Mucosa of stomach (tissue), 1 donor: ENCODE results near the gene RANBP17.

Source experiments
- H3K27me3 ChIP-seq: one replicate; pipeline ENCODE4 v1.7.0; 2013; ENCODE audit warnings: mild to moderate bottlenecking, low read length; ENCODE audit not compliant: control insufficient read depth, insufficient read depth
- H3K36me3 ChIP-seq: one replicate; pipeline ENCODE4 v1.7.0; 2013; ENCODE audit warnings: low read length; ENCODE audit not compliant: control insufficient read depth, insufficient read depth
- H3K4me1 ChIP-seq: one replicate; pipeline ENCODE4 v1.7.0; 2013; ENCODE audit warnings: mild to moderate bottlenecking, low read length; ENCODE audit not compliant: control insufficient read depth, insufficient read depth
- H3K4me3 ChIP-seq: one replicate; pipeline ENCODE4 v1.7.0; 2013; ENCODE audit warnings: low read length
- H3K9ac ChIP-seq: one replicate; pipeline ENCODE4 v1.7.0; 2013; ENCODE audit warnings: mild to moderate bottlenecking, low read length, moderate library complexity
- H3K9me3 ChIP-seq: one replicate; pipeline ENCODE4 v1.7.0; 2013; ENCODE audit warnings: mild to moderate bottlenecking, low read length, moderate library complexity; ENCODE audit not compliant: control insufficient read depth
- donor health status: Pancreatic carcinoma.

The RANBP17 gene

DNA sequence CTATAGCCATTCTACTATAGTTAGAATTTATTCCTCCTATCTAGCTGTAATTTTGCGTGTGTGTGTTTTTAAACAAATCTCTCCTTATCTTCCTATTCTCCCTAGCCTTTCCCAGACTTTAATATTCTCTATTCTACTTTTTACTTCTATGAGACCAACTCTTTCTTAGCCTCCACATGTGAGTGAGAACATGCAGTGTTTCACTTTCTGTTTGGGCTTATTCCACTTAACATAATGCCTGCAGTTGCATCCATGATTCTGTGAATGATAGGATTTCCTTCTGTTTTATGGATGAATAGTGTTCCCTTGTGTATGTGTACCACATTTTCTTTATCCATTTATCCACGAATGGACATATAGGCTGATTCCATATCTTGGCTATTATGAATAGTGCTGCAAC lies 254.9 kb downstream of the RANBP17 start:
- Histone ChIP-seq H3K9me3 (no peaks in the 10 kb centered on the region), H3K4me1 (no peaks in the 10 kb centered on the region), H3K9ac (no peak overlapping the region), H3K36me3 (no peaks in the 10 kb centered on the region), H3K27me3 (no peaks in the 10 kb centered on the region), H3K4me3 (no peak overlapping the region)

DNA sequence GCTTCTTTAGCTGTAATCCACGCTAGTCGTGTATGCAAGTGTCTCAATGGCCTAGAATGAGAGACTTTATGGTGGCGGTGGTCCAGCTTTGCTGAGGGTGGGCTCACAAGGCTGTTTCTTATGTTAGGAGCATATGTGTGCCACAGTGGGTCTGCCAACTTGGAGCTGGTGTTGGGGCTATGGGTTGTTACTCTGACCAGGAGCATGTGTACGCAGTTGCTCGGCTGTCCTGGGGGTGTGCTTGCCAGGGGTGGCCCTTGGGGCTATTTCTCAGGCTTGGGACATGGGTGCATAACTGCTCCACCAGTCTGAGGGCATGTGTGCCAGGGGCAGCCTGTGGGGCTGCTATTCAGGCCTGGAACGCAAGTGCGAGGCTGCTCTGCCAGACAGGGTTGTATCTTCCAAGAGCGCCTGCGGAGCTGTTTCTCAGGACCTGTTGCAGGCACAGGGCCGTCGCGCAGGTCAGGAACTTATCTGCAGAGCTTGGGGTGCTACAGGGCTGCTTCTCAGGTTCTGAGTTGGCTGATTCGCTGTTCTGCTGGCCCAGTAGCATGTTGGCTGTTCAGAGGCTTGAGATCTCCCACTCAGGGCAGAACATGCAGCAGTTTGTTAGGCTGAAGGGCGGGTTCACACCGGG lies 259.3 kb downstream of the RANBP17 start:
- H3K4me3 ChIP-seq = no peak overlapping the region
- H3K27me3 ChIP-seq = no peaks in the 10 kb centered on the region
- H3K9me3 ChIP-seq = no peaks in the 10 kb centered on the region
- H3K9ac ChIP-seq = no peak overlapping the region
- no peaks in the 10 kb centered on the region for H3K4me1 ChIP-seq
- H3K36me3 ChIP-seq = no peaks in the 10 kb centered on the region

DNA sequence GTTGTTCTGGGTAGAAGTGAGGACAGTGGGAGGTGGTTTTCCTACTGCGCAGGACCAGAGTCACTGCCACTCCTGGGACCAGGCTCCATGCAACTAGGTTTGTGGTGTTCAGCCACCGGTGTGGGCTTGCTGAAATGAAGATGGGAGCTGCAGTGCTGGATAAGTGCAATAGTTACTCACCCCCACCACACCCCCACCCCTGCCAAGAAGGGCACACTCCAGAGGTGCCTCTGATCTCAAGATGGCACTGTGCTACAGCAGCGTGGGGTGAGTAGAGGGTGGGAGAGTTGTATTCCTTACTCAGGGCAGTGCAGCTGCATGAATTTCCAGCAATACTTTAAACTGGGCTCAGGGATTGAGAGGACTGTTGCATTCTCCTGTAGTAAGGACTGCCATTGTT lies 259.8 kb downstream of the RANBP17 start:
- no peaks in the 10 kb centered on the region for H3K4me1 ChIP-seq

DNA sequence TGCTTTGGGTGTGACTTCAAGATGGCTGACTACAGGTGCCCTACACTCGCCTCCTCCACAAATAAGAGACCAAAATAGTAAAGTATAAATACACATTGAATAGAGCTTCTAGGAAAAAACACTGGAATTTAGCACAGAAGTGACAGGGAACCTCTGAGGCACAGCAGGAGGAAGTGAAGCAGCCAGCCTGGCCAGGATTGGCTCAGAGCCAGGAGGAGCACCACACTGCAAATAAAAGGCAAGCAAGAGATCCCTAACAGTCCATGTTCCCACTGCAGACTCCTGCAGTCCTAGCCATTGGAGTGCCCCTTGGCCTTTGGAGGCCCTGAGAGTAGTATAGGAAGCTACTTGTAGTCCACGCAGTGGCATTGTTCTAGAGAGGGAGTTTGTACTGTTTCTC lies 260.6 kb downstream of the RANBP17 start:
- Histone ChIP-seq H3K27me3 (no peaks in the 10 kb centered on the region), H3K4me3 (no peak overlapping the region), H3K36me3 (no peaks in the 10 kb centered on the region)

More for the DNA sequence above, 259.8 kb downstream of the RANBP17 start:
- Histone ChIP-seq H3K9me3 (no peaks in the 10 kb centered on the region), H3K27me3 (no peaks in the 10 kb centered on the region), H3K36me3 (no peaks in the 10 kb centered on the region), H3K4me3 (no peak overlapping the region), H3K9ac (no peak overlapping the region)

GRCh38 chr5:171123417-171123816 lies 261.6 kb downstream of the RANBP17 start:
- no peaks in the 10 kb centered on the region for H3K27me3 ChIP-seq
- H3K36me3 ChIP-seq = no peaks in the 10 kb centered on the region
- no peaks in the 10 kb centered on the region for H3K9me3 ChIP-seq
- no peak overlapping the region for H3K9ac ChIP-seq
- no peaks in the 10 kb centered on the region for H3K4me1 ChIP-seq
- H3K4me3 ChIP-seq = no peak overlapping the region

More for the DNA sequence above, 260.6 kb downstream of the RANBP17 start:
- H3K9me3 ChIP-seq = no peaks in the 10 kb centered on the region
- H3K4me1 ChIP-seq = no peaks in the 10 kb centered on the region
- no peak overlapping the region for H3K9ac ChIP-seq

- H3K4me1 ChIP-seq = no peaks in the 10 kb centered on the region
- H3K9ac ChIP-seq = no peak overlapping the region
- no peaks in the 10 kb centered on the region for H3K36me3 ChIP-seq
- no peaks in the 10 kb centered on the region for H3K27me3 ChIP-seq
- no peaks in the 10 kb centered on the region for H3K9me3 ChIP-seq
- no peak overlapping the region for H3K4me3 ChIP-seq
These were observed 265.5 kb downstream of the RANBP17 start for GRCh38 chr5:171127314-171127713.

- H3K9me3 ChIP-seq = no peaks in the 10 kb centered on the region
- no peaks in the 10 kb centered on the region for H3K4me1 ChIP-seq
- H3K4me3 ChIP-seq = no peak overlapping the region
- no peaks in the 10 kb centered on the region for H3K27me3 ChIP-seq
- H3K36me3 ChIP-seq = no peaks in the 10 kb centered on the region
- no peak overlapping the region for H3K9ac ChIP-seq
These were observed 266.3 kb downstream of the RANBP17 start for GRCh38 chr5:171128136-171128535.

- H3K4me3 ChIP-seq = no peak overlapping the region
- H3K9me3 ChIP-seq = no peaks in the 10 kb centered on the region
- H3K4me1 ChIP-seq = no peaks in the 10 kb centered on the region
- H3K36me3 ChIP-seq = no peaks in the 10 kb centered on the region
- H3K9ac ChIP-seq = no peak overlapping the region
- no peaks in the 10 kb centered on the region for H3K27me3 ChIP-seq
These were observed 267.5 kb downstream of the RANBP17 start for GRCh38 chr5:171129308-171129707.

DNA sequence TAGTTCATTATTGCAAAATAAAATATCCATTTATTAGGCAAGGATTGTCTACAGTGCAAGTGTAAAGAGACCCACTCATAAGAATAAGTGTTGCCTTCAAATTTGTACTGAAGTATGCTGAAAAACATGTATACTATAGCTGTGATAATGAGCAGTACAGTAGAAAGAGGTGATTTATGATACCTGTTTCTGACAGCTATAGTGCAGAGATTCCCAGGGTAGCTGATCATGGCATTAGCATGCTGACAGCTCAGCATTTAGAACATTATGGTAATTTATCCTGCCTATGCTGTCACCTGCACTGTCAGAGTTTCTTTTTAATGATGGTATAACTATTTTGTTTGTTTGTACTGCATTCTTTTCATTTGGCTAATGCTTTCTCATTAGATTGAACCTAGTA lies 269.7 kb downstream of the RANBP17 start:
- no peak overlapping the region for H3K9ac ChIP-seq
- H3K27me3 ChIP-seq = no peaks in the 10 kb centered on the region
- H3K36me3 ChIP-seq = no peaks in the 10 kb centered on the region
- no peaks in the 10 kb centered on the region for H3K9me3 ChIP-seq
- H3K4me3 ChIP-seq = no peak overlapping the region
- no peaks in the 10 kb centered on the region for H3K4me1 ChIP-seq

DNA sequence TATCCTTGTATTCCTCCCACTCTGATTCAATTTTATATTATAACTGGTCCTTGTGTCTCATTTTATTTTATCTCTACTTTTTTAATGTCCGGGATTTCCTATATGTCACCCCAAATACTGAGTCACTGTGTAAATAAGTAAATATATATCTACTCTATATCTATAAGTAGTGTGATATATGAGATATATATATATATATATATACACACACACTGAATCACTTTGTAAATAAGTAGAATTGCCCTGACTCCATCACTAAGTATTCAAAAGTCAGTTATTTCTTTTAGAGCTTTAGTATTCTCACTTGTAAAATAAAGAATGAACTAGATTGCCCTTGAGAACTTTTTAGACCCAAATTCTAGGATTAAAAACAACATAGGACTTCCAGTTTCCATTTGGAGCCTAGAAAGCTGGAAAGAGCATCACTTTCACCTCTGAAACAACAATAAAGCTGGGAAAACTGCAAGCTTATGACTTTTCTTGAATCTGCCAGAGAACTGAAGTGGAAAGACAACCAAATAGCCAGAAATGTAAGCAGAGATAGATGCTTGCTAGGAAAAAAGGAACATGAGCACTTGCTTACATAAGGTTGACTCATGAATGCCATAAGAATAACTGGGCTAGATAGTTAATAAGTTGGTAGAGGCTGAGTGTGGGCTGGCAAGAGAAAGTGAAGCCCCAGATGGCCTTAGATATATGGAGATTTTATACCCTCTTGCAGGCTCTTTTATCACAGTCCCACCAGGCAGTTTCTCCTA lies 276.1 kb downstream of the RANBP17 start:
- Histone ChIP-seq H3K36me3 (no peaks in the 10 kb centered on the region), H3K4me3 (no peak overlapping the region), H3K9me3 (no peaks in the 10 kb centered on the region), H3K27me3 (no peaks in the 10 kb centered on the region), H3K4me1 (no peaks in the 10 kb centered on the region), H3K9ac (no peak overlapping the region)

- H3K27me3 ChIP-seq = no peaks in the 10 kb centered on the region
- no peak overlapping the region for H3K4me3 ChIP-seq
- no peaks in the 10 kb centered on the region for H3K36me3 ChIP-seq
- H3K4me1 ChIP-seq = no peaks in the 10 kb centered on the region
- H3K9ac ChIP-seq = no peak overlapping the region
- H3K9me3 ChIP-seq = no peaks in the 10 kb centered on the region
These were observed 277.4 kb downstream of the RANBP17 start for GRCh38 chr5:171139227-171139626.

DNA sequence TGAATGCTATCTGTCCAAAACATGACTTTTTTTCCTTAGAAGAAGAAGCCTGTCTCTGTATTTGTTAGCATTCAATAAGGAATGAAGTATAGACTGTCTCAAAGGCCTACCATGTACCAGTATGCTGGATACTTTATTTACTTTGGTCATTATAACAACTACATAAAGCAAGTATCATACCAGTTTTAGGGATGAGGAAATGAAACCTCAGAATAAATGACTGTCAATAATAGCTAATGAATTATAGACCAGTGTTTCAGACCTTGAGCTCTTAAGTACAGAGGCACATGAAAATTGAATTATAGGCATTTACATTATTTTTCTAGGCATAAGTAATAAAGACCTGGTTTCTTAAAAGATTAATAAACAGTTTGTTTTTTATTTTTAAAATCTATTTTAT lies 280.8 kb downstream of the RANBP17 start:
- Histone ChIP-seq H3K4me3 (no peak overlapping the region), H3K9me3 (no peaks in the 10 kb centered on the region), H3K9ac (no peak overlapping the region), H3K4me1 (no peaks in the 10 kb centered on the region), H3K36me3 (no peaks in the 10 kb centered on the region), H3K27me3 (no peaks in the 10 kb centered on the region)
